Upper lobe of left lung (tissue), 6 donors: ENCODE measurements around the gene MACROD1. TPM values are rescaled to one million over a fixed set of nuclear protein-coding genes. Genes with fewer than 3 reads are reported as not detected.
A peak's percentile ranks its signal among the peaks of the same experiment; 100 is the strongest.

ENCODE experiments used
- ATAC-seq, 2 donors: fragments of 200-7000 bp; cut with Tn5 transposase; one replicate each; pipeline ENCODE4 v1.9.1; 2022; ENCODE audit warnings: mild to moderate bottlenecking in 2 of 2, moderate library complexity in 2 of 2; ENCODE audit not compliant: low FRiP score in 2 of 2
- DNase-seq, 2 donors: peaks; one replicate each; pipeline ENCODE4 v3.0.0-alpha.2; 2019 to 2020
- H3K27ac ChIP-seq, 4 donors: fragments of 200-600 bp; sonication (generic); one replicate each; pipeline ENCODE4 v1.5.1; 2016 to 2019
- H3K27me3 ChIP-seq, 4 donors: fragments of 200-600 bp; sonication (generic); one replicate each; pipeline ENCODE4 v1.5.1; 2017 to 2019
- H3K36me3 ChIP-seq, 4 donors: fragments of 200-600 bp; sonication (generic); one replicate each; pipeline ENCODE4 v1.5.1; 2016 to 2019
- H3K4me1 ChIP-seq, 4 donors: fragments of 200-600 bp; sonication (generic); one replicate each; pipeline ENCODE4 v1.5.1; 2018 to 2019
- H3K4me3 ChIP-seq, 4 donors: fragments of 200-600 bp; sonication (generic); one replicate each; pipeline ENCODE4 v1.5.1; 2017 to 2019; ENCODE audit warnings: mild to moderate bottlenecking in 2 of 4, moderate library complexity in 1 of 4
- H3K9me3 ChIP-seq, 4 donors: fragments of 200-600 bp; sonication (generic); one replicate each; pipeline ENCODE4 v1.5.1; 2018 to 2019
- EP300 ChIP-seq, 4 donors: sonication (generic); formaldehyde crosslinking; IDR thresholded peaks; one replicate each; pipeline ENCODE4 v1.5.1; 2017; ENCODE audit warnings: antibody characterized with exemption in 4 of 4, control low read depth in 2 of 4
- POLR2A ChIP-seq, 4 donors: fragments of 450-650 bp; IDR thresholded peaks; one replicate each; pipeline ENCODE4 v1.5.1; 2016 to 2017; ENCODE audit warnings: antibody characterized with exemption in 4 of 4, mild to moderate bottlenecking in 2 of 4
- POLR2AphosphoS5 ChIP-seq, 2 donors: sonication (generic); formaldehyde crosslinking; IDR thresholded peaks; one replicate each; pipeline ENCODE4 v1.5.1; 2017; ENCODE audit warnings: antibody characterized with exemption in 2 of 2
- WGBS, 2 donors: methylation state at CpG; one replicate each; pipeline ENCODE4 v1.1.5; 2017 to 2018; 5-methylcytosine and 5-hydroxymethylcytosine counted together
- total RNA-seq, 6 donors: library from RNA; depleted of rRNA in 4 of 6; stranded (reverse); fragments of >200 nt in 4 of 6; gene quantifications; one replicate each; pipeline versions ENCODE4 v1.1.0 to v1.2.1, GENCODE V29; 2016 to 2021
- TF ChIP-seq, protein P1 (sequence below), 6 experiments: fragments of 450-650 bp in 4 of 6; fragments of 200-600 bp in 2 of 6; sonication (generic) in 2 of 6; IDR thresholded peaks; one replicate each; pipeline ENCODE4 v1.5.1; 2016 to 2019; ENCODE audit warnings: antibody characterized with exemption in 6 of 6
- donor health status: DM: no; HTN: no; CAD: no; lungs with moderate emphysema.
- donor health status: DM: no; HTN: yes; CAD: no; lungs with severe emphysema.

The MACROD1 gene
- total RNA-seq, 6 donors from 2014 or later, result 16.7 to 59.7 (median 33.5) TPM

GRCh38 chr11:64120951-64121569 is 44.9 kb downstream of the MACROD1 start:
- Histone ChIP-seq H3K27ac (no peak overlapping the region), H3K9me3 (no peaks in the 10 kb centered on the region), H3K4me3 (no peak overlapping the region), H3K4me1 (peaks cover 0 to 16% (median 4%) of the 10 kb centered on the region in 4 donors), H3K36me3 (no peaks in the 10 kb centered on the region), H3K27me3 (no peaks in the 10 kb centered on the region)
- DNase-seq (peak; percentile 45 to 75), ATAC-seq (peak in 1 of 2 donors; percentile 16)
- WGBS, 2 donors, result 76 to 86% methylated on average over 8 to 13 of the region's 13 CpGs
- TF ChIP-seq EP300 (IDR thresholded peaks at IDR 0.05), result no peak
- TF ChIP-seq, protein P1, sequence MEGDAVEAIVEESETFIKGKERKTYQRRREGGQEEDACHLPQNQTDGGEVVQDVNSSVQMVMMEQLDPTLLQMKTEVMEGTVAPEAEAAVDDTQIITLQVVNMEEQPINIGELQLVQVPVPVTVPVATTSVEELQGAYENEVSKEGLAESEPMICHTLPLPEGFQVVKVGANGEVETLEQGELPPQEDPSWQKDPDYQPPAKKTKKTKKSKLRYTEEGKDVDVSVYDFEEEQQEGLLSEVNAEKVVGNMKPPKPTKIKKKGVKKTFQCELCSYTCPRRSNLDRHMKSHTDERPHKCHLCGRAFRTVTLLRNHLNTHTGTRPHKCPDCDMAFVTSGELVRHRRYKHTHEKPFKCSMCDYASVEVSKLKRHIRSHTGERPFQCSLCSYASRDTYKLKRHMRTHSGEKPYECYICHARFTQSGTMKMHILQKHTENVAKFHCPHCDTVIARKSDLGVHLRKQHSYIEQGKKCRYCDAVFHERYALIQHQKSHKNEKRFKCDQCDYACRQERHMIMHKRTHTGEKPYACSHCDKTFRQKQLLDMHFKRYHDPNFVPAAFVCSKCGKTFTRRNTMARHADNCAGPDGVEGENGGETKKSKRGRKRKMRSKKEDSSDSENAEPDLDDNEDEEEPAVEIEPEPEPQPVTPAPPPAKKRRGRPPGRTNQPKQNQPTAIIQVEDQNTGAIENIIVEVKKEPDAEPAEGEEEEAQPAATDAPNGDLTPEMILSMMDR (IDR thresholded peaks at IDR 0.05), result no peak
- TF ChIP-seq POLR2A (IDR thresholded peaks at IDR 0.05), result no peak

DNA sequence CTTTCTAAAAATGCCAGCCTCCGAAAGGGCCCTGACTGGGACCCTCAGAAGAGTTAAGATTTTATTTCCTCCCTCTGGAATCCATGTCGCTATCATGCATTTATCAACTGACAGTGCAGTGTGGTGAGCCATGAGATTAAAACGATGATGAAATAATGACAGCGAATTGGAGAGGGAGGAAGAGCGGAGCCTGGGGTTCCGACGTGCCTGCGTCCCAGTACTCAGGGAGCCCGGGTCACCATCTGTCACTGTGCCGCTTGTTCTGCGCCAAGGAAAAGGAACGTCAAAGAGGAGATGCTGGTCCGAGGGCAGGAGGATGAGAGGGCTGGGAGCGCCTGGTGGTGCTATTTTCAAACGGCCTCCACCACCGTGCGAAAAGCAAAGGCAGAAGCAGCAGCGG is 46.2 kb downstream of the MACROD1 start:
- 87 to 91% methylated on average over 18 of the region's 18 CpGs for WGBS, 2 donors
- Histone ChIP-seq H3K36me3 (no peaks in the 10 kb centered on the region), H3K27ac (no peak overlapping the region), H3K4me1 (peaks cover 0 to 16% (median 4%) of the 10 kb centered on the region in 4 donors), H3K9me3 (no peaks in the 10 kb centered on the region), H3K4me3 (no peak overlapping the region), H3K27me3 (no peaks in the 10 kb centered on the region)
- ATAC-seq, result no peak
- TF ChIP-seq, protein P1 (IDR thresholded peaks at IDR 0.05), result no peak
- no peak for DNase-seq

DNA sequence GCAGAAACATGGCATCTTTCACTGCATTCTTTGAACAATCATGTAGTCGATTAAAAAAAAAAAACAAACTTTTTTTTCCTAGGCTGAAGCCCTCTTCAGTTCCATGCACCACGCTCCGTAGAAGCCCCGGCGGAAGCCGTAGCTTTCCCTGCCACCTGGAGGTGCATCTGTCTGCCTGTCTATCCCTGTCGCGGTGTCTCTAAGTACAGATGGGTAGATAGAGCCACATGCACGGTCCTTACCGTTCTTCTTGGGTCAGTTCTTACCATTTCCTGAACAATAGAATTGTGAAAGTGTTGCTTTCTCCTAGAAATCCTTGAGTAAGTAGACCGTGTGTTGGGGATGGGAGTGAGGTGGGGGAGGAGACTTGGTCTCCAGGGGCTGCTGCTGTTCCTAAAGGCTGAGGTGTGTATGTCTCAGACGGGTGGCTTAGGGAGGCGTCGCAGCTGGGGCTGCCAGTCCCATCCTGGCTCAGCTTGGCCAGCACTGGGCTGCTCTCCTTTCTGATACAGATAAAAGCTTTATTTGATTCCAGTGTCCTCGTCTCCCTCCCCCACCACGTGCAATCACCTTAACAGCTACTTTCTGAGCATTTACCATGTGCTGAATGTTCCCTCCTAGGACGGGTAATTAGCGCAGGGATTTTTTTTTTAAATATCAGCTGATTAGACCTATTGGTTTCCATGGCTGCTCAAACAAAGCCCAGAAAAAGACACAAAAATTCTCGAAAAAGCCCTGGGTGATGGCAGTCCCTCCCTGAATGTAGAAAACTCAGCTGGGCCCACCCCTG is 46.8 kb downstream of the MACROD1 start:
- 82 to 83% methylated on average over 19 of the region's 19 CpGs for WGBS, 2 donors
- Histone ChIP-seq H3K9me3 (no peaks in the 10 kb centered on the region), H3K4me3 (no peak overlapping the region), H3K27ac (no peak overlapping the region), H3K36me3 (no peaks in the 10 kb centered on the region), H3K27me3 (no peaks in the 10 kb centered on the region), H3K4me1 (peaks cover 0 to 16% (median 4%) of the 10 kb centered on the region in 4 donors)
- ATAC-seq (no peak), DNase-seq (no peak)
- no peak for TF ChIP-seq POLR2AphosphoS5 (IDR thresholded peaks at IDR 0.05)
- TF ChIP-seq, protein P1 (IDR thresholded peaks at IDR 0.05), result no peak
- no peak for TF ChIP-seq EP300 (IDR thresholded peaks at IDR 0.05)
- TF ChIP-seq POLR2A (IDR thresholded peaks at IDR 0.05), result no peak

DNA sequence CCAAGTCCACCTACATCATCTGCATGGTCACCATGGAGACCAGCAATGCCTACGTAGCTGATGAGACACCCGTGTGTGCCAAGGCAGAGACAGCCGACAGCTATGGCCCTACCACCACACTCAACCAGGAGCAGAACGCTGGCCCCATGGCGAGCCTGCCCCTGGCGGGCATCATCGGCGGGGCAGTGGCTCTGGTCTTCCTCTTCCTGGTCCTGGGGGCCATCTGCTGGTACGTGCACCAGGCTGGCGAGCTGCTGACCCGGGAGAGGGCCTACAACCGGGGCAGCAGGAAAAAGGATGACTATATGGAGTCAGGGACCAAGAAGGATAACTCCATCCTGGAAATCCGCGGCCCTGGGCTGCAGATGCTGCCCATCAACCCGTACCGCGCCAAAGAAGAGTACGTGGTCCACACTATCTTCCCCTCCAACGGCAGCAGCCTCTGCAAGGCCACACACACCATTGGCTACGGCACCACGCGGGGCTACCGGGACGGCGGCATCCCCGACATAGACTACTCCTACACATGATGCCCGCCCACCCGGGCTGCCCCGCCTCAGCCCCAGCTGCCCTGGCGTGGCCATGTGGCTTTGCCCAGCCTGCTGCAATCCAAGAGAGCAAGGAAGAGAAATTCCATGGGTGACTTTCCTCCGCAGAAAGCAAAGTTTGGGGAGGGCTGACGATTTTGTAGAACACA is 48.0 kb downstream of the MACROD1 start:
- WGBS, 2 donors, result 96 to 99% methylated on average over 16 to 32 of the region's 32 CpGs
- H3K36me3 ChIP-seq, result no peaks in the 10 kb centered on the region
- ATAC-seq (no peak), DNase-seq (peak in 1 of 2 donors; percentile 80)
- H3K27ac ChIP-seq, result no peak overlapping the region
- H3K4me1 ChIP-seq, result peaks cover 0 to 8% (median 4%) of the 10 kb centered on the region in 4 donors
- H3K4me3 ChIP-seq, result no peak overlapping the region
- TF ChIP-seq POLR2A (IDR thresholded peaks at IDR 0.05) (no peak), EP300 (IDR thresholded peaks at IDR 0.05) (no peak), POLR2AphosphoS5 (IDR thresholded peaks at IDR 0.05) (no peak)
- TF ChIP-seq, protein P1 (IDR thresholded peaks at IDR 0.05), result no peak
- no peaks in the 10 kb centered on the region for H3K27me3 ChIP-seq
- H3K9me3 ChIP-seq, result no peaks in the 10 kb centered on the region
